Keratinocyte (primary cell): ENCODE results near the gene NELL2.

Experiments used
- EZH2 ChIP-seq: IDR thresholded peaks from one replicate; pipeline ENCODE4 v1.6.1; 2012; ENCODE audit warnings: inconsistent platforms, mild to moderate bottlenecking, low read length, moderate library complexity
- TF ChIP-seq, protein P1 (sequence below), 3 experiments: IDR thresholded peaks in 1 of 3; conservative IDR thresholded peaks in 1 of 3; optimal IDR thresholded peaks in 1 of 3; 2 replicates in 2 of 3; 3 replicates in 1 of 3; pipeline versions ENCODE3 to v1.5.1; 2011; ENCODE audit warnings: low read length in 3 of 3, mild to moderate bottlenecking in 3 of 3, moderate library complexity in 2 of 3, control low read depth in 1 of 3, inconsistent platforms in 1 of 3; ENCODE audit not compliant: insufficient read depth in 2 of 3; ENCODE audit errors: extremely low read depth in 1 of 3

DNA sequence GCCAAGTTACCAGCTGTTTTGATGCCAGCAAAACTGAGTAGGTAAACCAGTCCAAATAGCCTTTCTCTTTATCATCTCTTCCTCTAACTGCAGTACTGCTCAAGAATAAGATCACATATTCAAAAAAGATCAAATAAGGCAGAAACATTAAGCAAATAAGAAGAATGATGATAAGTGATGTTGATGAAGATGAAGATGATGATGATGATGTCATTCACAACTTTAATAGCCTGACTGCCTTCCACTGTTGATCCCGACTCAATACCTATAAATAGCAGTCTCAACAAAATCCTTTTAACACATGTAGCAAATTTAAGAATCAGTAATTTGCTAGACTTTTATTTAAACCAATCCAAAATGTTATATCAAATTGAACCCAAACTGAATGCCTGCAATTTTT is 47.1 kb downstream of the NELL2 start:
- TF ChIP-seq, protein P1, sequence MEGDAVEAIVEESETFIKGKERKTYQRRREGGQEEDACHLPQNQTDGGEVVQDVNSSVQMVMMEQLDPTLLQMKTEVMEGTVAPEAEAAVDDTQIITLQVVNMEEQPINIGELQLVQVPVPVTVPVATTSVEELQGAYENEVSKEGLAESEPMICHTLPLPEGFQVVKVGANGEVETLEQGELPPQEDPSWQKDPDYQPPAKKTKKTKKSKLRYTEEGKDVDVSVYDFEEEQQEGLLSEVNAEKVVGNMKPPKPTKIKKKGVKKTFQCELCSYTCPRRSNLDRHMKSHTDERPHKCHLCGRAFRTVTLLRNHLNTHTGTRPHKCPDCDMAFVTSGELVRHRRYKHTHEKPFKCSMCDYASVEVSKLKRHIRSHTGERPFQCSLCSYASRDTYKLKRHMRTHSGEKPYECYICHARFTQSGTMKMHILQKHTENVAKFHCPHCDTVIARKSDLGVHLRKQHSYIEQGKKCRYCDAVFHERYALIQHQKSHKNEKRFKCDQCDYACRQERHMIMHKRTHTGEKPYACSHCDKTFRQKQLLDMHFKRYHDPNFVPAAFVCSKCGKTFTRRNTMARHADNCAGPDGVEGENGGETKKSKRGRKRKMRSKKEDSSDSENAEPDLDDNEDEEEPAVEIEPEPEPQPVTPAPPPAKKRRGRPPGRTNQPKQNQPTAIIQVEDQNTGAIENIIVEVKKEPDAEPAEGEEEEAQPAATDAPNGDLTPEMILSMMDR (optimal IDR thresholded peaks at IDR 0.05 in 1 of 3, IDR thresholded peaks at IDR 0.05 in 1 of 3, conservative IDR thresholded peaks at IDR 0.05 in 1 of 3; ENCODE audit: extremely low read depth in 1 of 3, insufficient read depth in 2 of 3, low read length in 3 of 3): no peak
- TF ChIP-seq EZH2: no peak
